RPMI7951 (cell line): ENCODE measurements around the gene SEC14L3. TPM values are rescaled to one million over a fixed set of nuclear protein-coding genes. Genes with fewer than 3 reads are reported as not detected.

Experiments used
- DNase-seq: peaks from one replicate; pipeline ENCODE4 v3.0.0-alpha.2; 2012; ENCODE audit warnings: low read depth
- total RNA-seq: library from RNA; depleted of rRNA; stranded (reverse); fragments of >200 nt; shearing (Covaris generic); gene quantifications from 2 replicates; pipeline ENCODE4 v1.2.3, GENCODE V29; 2014; rRNA removed

Gene SEC14L3
- not detected in 2 replicates for total RNA-seq

DNA sequence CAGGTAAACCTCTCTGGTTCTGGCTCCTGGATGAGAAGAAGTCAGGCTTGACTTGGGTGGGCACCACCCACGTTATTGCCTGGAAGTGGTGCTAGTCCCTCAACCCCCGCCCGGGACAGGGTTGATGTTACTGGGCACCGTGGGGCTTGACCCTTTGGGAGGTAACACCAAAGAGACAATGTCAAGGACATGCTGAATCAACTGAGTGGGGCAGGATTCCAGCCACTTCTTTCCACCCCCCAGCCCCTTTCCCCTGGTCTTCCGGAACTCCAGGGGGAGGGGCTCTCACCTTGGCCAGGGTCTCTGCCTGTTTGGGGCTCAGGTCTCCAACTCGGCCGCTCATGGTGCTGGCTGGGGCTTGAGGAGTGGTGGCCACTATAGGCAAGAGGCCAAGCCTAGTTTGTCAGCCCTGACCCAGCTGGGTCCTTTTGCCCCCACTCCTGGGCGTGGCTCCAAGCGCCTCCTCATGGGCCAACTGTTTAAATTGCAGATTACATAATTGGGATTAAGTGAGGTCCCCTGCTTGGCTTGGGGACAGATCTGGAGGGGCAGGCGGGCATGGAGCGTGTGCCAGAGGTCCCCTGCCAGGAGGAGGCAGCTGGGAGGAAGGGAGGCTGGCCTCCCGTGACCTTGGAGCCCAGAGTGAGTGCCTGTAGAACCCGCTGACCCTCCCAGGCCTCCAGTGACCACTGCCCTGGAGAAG, at the start of gene SEC14L3:
Gene SEC14L3, minus strand, starts transcription at position 402 of the 703 bp plus-strand sequence. Its CDS starts 59 bp downstream, at position 343.
- no peak for DNase-seq

- DNase-seq = no peak
These were observed 48.1 kb upstream of the SEC14L3 start for GRCh38 chr22:30519842-30520425.

- no peak for DNase-seq
These were observed 44.9 kb upstream of the SEC14L3 start for GRCh38 chr22:30516731-30517130.

DNA sequence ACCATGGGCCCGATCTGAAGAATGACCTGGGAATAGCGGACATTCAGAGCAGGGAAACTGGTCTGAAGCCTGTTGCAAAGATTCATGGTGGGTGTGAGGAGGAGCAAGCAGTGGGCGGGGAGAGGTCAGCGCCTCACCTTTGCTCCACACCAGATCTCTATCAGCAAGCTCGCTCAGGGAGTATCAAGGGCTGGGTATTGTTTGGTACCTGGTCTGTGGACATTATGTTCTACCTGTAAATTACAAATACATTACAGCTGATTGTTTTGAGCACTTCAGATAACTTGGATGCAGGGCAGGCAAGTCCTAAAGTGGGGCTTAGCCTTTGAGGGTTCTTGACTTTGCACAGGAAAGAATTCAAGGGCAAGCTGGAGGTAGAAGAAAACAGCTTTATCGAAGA, 44.5 kb upstream of the SEC14L3 start:
- DNase-seq = no peak

DNA sequence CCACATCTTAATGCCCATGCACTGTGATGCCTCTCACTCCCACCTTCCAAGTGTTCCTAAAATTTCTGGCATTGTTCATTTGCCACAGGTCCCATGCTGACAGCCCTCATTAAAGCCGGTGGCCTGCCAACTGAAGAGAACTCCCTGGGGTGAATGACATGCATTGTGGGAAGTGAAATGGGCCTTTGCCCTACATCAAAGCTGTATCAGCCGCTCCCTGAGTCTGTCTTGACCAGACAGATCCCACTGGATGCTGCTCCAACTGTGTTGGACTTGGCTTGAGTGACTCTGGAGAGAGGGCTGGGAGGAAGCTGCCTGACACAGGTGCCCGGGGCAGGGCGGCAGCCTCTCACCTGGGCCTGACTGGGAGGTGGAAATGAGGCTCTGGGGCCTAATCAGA, 42.4 kb upstream of the SEC14L3 start:
- DNase-seq = no peak

- no peak for DNase-seq
These were observed 41.6 kb upstream of the SEC14L3 start for GRCh38 chr22:30513462-30513861.

GRCh38 chr22:30511911-30512310, 40.1 kb upstream of the SEC14L3 start:
- DNase-seq = no peak

DNA sequence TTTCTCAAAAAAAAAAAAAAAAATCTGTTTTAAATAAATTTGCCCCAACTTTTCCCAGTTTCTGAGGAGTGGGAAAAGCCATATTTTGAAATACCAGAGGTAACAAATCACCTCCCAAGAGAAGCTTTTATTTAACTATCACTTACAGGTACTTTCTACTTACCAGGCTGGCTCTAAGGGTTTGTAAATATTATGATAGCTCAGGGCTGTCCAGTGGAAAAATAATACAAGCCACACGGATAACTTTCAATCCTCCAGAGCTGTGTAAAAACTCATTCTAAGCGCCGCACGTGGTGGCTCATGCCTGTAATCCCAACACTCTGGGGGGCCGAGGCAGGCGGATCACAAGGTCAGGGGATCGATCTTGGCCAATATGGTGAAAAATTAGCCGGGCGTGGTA, 39.3 kb upstream of the SEC14L3 start:
- DNase-seq = no peak

DNA sequence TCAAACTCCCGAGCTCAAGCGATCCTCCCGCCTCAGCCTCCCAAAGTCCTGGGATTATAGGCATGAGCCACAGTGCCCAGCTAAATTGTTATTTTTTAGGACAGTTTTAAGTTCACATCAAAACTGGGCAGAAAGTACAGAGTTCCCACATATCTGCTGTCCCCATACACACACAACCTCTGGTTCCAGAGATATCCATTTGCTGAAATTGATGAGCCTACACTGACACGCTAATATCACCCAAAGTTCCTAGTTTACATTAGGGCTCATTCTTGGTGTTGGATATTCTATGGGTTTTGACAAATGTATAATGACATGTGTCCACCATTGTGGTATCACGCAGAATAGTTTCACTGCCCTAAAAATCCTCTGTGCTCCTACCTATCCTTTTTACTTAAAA, 36.4 kb upstream of the SEC14L3 start:
- DNase-seq = no peak

- no peak for DNase-seq
These were observed 35.9 kb upstream of the SEC14L3 start for GRCh38 chr22:30507670-30508069.

GRCh38 chr22:30506507-30506968, 34.7 kb upstream of the SEC14L3 start:
- DNase-seq = no peak

- no peak for DNase-seq
These were observed 31.7 kb upstream of the SEC14L3 start for GRCh38 chr22:30503551-30503950.

DNA sequence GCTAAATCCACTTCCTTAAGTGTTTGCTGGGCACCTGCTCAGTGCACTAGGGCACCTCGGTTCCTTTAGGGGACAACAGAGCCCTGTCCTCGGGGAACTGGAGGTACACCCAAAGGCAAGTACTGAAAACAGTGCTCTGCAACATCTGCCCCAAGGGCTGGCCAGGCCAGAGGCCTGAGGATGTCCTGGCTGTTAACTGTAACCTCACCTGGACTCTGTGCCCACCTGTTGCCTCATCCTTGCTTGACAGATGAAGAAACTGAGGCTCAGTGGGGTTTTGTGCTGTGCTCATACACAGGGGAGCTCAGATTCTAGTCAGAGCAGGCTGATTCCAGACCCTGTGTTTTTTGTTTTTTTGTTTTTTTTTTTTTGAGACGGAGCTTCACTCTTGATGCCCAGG, 31.1 kb upstream of the SEC14L3 start:
- no peak for DNase-seq

- no peak for DNase-seq
These were observed 30.3 kb upstream of the SEC14L3 start for GRCh38 chr22:30502153-30502552.

- DNase-seq = no peak
These were observed 28.8 kb upstream of the SEC14L3 start for GRCh38 chr22:30500628-30501027.

- DNase-seq = no peak
These were observed 25.8 kb upstream of the SEC14L3 start for GRCh38 chr22:30497466-30498150.

- no peak for DNase-seq
These were observed 23.4 kb upstream of the SEC14L3 start for GRCh38 chr22:30495041-30495784.

- DNase-seq = no peak
These were observed 20.3 kb upstream of the SEC14L3 start for GRCh38 chr22:30492144-30492543.

GRCh38 chr22:30491381-30491780, 19.6 kb upstream of the SEC14L3 start:
- no peak for DNase-seq

DNA sequence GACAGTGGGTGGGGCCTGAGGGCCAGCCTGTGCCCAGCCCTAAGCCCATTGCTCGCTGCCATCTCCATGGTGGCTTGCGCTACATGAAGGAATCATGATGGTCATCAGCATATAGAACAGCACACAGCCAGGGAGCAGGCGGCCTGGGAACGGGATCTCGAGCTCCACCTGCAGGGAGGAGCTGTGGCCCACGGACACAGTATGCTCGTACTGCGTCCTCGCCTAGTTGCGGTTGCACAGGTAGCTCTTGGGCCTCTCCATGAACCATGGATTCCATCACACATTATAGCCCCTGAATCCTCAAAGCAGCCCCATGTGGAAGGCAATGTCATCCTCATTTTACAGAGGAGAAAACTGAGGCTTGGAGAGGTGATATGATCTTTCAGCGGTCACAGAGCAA, 18.6 kb upstream of the SEC14L3 start:
- no peak for DNase-seq

DNA sequence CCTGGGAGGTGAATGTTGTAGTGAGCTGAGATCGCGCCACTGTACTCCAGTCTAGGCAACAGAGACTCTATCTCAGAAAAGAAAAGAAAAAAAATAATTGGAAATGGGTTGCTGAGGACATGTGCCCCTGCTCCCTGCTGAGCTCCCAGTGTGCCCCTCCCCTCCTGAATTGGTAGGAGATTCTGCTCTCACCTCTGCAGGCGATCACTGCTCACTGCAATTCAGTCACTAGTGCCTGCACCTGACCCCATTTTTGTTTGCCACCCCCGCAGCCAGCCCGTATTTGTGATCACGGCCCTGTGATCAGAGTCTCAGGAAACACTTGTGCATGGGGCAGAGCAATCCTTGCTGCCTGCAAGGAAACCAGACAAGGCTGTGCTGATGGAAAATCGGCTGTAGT, 16.3 kb upstream of the SEC14L3 start:
- no peak for DNase-seq

- DNase-seq = no peak
These were observed 14.9 kb upstream of the SEC14L3 start for GRCh38 chr22:30486661-30487115.
